ENCODE data around the gene MCRIP2. TPM values are rescaled to one million over a fixed set of nuclear protein-coding genes. Genes with fewer than 3 reads are reported as not detected.

The MCRIP2 gene
- total and polyA plus RNA-seq, 12 donors, result 68.8 to 474 (median 95.2) TPM

- Histone ChIP-seq H3K27me3 (peaks cover 20 to 72% (median 67%) of the 10 kb centered on the region in 7 donors), H3K27ac (no peak overlapping the region), H3K4me3 (no peak overlapping the region), H3K36me3 (no peaks in the 10 kb centered on the region), H3K9me3 (no peaks in the 10 kb centered on the region), H3K4me1 (peaks cover 15 to 43% (median 37%) of the 10 kb centered on the region in 9 donors)
- ATAC-seq, result no peak
- intact Hi-C loops (cut with DNase I), result no loop called here
- TF ChIP-seq CTCF (IDR thresholded peaks at IDR 0.05), result no peak
- DNase-seq, result no peak
- 32 to 40% methylated on average over 21 to 22 of the region's 22 CpGs for WGBS, 2 donors
Measured at GRCh38 chr16:693364-693763, 51.7 kb downstream of the MCRIP2 start.

- 3% methylated on average over 31 to 36 of the region's 37 CpGs for WGBS, 2 donors
- H3K27ac ChIP-seq, result no peak overlapping the region
- peaks cover 15 to 39% (median 33%) of the 10 kb centered on the region in 9 donors for H3K4me1 ChIP-seq
- no peak for ATAC-seq
- intact Hi-C loops (cut with DNase I), result no loop called here
- no peak for TF ChIP-seq CTCF (IDR thresholded peaks at IDR 0.05)
- no peaks in the 10 kb centered on the region for H3K36me3 ChIP-seq
- no peak for DNase-seq
- H3K4me3 ChIP-seq, result no peak overlapping the region
- no peaks in the 10 kb centered on the region for H3K9me3 ChIP-seq
- peaks cover 20 to 75% (median 71%) of the 10 kb centered on the region in 7 donors for H3K27me3 ChIP-seq
Measured at GRCh38 chr16:693766-694165, 52.1 kb downstream of the MCRIP2 start.

- H3K4me1 ChIP-seq, result peaks cover 12 to 34% (median 28%) of the 10 kb centered on the region in 9 donors
- intact Hi-C loops (cut with DNase I), result no loop called here
- peak overlapping the region in 1 of 10 donors; percentile 44 for H3K4me3 ChIP-seq
- no peaks in the 10 kb centered on the region for H3K36me3 ChIP-seq
- H3K9me3 ChIP-seq, result no peaks in the 10 kb centered on the region
- TF ChIP-seq CTCF (IDR thresholded peaks at IDR 0.05), result no peak
- DNase-seq (no peak), ATAC-seq (no peak)
- 1 to 3% methylated on average over 38 to 64 of the region's 64 CpGs for WGBS, 2 donors
- peaks cover 20 to 81% (median 76%) of the 10 kb centered on the region in 7 donors for H3K27me3 ChIP-seq
- no peak overlapping the region for H3K27ac ChIP-seq
Measured at GRCh38 chr16:694187-694862, 52.7 kb downstream of the MCRIP2 start.

GRCh38 chr16:694863-695354 is 53.3 kb downstream of the MCRIP2 start:
- peak overlapping the region in 1 of 10 donors; percentile 44 for H3K4me3 ChIP-seq
- 1 to 2% methylated on average over 26 to 37 of the region's 37 CpGs for WGBS, 2 donors
- peaks cover 20 to 87% (median 82%) of the 10 kb centered on the region in 7 donors for H3K27me3 ChIP-seq
- no peaks in the 10 kb centered on the region for H3K36me3 ChIP-seq
- no peaks in the 10 kb centered on the region for H3K9me3 ChIP-seq
- intact Hi-C loops (cut with DNase I), result no loop called here
- ATAC-seq, result no peak
- DNase-seq, result no peak
- H3K27ac ChIP-seq, result no peak overlapping the region
- no peak for TF ChIP-seq CTCF (IDR thresholded peaks at IDR 0.05)
- peaks cover 7 to 28% (median 22%) of the 10 kb centered on the region in 9 donors for H3K4me1 ChIP-seq

Measured in heart right ventricle (tissue), 16 donors.